HG02884 (cell line): ENCODE measurements around the gene ZNF219.
A peak's percentile ranks its signal among the peaks of the same experiment; 100 is the strongest.

Source experiments
- ATAC-seq: cut with Tn5 transposase; IDR thresholded peaks from one replicate; pipeline ENCODE4 v1.9.1; 2021; ENCODE audit warnings: mild to moderate bottlenecking, moderate library complexity; ENCODE audit not compliant: unreplicated experiment

ZNF219 gene

DNA sequence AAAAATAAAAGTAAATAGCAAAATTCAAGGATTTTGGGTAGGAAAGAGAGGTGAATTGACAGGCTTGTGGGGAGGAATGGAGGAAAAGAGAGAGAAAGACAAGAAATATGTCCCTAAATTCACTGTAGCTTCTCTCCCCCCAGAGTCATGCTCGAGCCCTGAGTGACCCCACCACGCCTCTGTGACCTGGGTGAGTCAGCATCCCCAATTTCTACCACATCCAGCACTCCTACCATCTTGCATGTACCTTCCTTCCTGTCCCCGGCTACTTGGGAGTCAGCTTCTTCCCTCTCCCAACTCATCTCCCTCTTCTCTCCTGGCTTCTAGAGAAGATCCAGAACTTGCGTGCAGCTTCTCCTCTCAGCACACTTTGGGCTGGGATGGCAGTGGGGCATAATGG is 9.8 kb downstream of the ZNF219 start:
- ATAC-seq: no peak

DNA sequence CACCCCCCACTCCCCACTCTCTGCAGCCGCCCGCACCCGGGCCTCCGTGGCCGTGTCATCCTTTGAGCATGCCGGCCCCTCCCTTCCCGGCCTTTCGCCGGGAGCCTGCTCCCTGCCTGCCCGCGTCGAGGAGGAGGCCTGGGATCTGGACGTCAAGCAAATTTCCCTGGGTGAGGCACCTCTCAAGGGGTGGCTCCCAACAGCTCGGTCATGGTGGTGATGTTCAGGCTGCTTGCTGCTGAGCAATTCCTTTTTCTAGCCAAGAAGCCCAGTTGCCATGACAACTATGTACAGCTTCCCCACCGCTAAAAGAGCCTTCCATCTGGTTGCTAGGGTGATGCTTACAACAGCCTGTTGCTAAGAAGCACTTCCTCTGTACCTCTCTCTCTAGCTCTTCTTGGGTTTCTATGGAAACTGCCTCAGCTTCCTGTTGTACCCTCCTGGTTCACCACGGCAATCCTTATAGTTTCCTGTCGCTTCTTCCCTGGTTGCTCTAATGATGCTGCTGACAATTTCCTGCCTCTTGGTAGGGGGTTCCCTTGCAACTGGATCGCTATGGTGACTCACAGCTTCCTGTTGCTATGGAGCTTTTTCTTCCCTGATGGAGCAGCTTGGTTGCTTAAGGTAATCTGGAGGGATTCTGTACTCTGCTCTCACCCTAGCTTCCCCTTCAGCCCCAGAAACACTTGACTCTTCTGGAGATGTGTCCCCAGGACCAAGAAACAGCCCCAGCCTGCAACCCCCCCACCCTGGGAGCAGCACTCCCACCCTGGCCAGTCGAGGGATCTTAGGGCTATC is 11.0 kb downstream of the ZNF219 start:
- peak; percentile 51 for ATAC-seq

DNA sequence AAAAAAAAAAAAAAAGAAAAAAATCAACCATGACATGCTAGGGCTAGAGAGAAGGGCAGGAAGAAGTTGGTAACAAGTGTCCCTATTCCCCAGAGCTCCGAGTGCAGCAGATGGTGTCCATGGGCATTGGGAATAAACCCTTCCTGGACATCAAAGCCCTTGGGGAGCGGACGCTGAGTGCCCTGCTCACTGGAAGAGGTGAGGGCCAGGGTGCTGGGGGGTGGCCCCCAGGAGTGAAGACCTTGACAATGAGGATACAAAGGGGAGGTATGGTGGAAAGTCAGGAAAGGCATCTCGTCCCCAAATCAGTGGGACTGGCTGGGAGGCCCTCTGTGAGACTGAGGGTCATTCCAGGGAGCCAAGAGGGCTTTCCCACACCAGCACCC is 11.6 kb downstream of the ZNF219 start:
- no peak for ATAC-seq

DNA sequence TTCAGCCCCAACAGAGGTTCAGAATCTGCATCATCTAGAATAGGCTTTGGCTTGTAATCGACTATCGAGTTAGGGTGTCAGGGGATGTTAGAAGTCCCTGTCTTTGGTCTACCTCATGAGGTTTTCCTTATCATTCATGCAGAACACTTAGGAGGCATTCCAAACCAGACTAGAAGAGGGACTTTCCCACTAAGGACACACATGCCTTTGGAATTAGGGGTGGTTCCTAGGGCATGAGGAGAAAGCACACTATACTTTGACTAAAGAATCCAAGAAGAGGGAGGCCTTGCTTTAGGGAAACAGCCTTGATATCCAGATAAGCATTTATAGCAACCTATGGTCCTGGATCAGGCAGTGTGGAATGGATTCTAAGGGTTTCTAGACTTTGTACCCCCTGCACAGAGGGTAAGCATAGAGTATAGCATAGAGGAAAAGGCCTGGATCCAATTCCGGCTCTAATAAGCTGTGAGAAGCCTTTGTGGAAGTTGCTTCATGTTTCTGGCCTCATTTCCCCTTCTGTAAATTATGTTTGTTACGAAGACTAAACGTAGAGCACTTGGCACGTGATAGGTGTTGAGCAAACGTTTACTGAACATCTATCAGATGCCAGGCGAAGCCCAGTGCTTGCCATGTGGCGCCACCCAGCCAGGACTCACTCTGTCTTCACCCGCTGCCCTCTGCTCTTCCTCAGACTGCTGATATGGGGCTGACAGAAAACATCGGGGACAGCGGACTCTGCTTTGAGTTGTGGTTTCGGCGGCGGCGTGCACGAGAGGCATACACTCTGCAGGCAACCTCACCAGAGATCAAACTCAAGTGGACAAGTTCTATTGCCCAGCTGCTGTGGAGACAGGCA is 13.2 kb downstream of the ZNF219 start:
- ATAC-seq: no peak

DNA sequence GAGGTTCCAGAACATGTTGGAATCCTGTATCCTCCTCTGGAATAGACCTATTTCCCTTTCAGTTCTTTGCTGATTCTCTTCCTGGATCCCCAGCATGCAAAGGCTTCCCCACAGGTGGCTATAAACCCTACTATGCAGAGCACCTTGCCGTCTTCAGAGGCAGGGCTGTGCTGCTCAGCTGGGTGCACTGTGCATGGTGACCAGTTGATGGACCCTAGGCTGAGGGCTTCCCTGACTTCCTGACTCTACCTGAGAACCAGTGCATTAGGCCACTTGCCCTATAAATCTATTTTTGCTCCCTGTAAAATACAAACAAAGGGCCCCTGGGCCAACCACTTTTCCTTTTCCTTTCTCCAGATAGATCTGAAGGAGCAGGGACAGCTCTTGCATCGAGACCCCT is 14.1 kb downstream of the ZNF219 start:
- no peak for ATAC-seq

DNA sequence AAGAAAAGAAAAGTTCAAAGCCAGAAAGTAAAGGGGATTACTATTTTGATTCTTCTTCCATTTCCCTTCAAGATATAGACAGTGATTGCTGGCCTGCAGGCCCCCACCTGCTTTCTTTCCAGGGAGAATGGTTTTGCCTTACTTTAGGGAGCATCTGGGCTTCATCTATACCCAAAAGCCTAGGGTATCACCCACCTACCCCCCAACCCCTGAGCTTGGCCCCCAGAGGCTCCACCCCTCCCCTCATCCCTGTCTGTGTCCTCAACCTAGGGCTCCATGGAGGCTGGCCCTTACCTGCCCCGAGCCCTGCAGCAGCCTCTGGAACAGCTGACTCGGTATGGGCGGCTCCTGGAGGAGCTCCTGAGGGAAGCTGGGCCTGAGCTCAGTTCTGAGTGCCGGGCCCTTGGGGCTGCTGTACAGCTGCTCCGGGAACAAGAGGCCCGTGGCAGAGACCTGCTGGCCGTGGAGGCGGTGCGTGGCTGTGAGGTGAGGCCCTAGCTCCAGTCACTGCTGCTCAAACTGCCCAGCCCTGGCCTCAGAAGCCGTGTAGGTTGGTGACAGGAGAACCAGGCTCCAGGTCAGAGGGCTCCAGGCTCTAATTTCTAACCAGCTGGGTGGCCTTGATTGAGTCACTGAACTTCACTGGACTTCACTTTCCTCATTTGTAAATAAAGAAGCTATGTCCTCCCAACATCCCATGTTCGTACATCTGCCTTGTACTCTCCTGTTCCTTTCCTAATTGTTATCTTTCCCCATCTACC is 14.7 kb downstream of the ZNF219 start:
- no peak for ATAC-seq

DNA sequence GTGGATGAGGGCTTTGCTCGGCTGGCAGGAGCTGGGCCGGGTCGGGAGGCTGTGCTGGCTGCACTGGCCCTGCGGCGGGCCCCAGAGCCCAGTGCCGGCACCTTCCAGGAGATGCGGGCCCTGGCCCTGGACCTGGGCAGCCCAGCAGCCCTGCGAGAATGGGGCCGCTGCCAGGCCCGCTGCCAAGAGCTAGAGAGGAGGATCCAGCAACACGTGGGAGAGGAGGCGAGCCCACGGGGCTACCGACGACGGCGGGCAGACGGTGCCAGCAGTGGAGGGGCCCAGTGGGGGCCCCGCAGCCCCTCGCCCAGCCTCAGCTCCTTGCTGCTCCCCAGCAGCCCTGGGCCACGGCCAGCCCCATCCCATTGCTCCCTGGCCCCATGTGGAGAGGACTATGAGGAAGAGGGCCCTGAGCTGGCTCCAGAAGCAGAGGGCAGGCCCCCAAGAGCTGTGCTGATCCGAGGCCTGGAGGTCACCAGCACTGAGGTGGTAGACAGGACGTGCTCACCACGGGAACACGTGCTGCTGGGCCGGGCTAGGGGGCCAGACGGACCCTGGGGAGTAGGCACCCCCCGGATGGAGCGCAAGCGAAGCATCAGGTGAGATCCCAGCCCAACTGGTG is 16.8 kb downstream of the ZNF219 start:
- no peak for ATAC-seq

DNA sequence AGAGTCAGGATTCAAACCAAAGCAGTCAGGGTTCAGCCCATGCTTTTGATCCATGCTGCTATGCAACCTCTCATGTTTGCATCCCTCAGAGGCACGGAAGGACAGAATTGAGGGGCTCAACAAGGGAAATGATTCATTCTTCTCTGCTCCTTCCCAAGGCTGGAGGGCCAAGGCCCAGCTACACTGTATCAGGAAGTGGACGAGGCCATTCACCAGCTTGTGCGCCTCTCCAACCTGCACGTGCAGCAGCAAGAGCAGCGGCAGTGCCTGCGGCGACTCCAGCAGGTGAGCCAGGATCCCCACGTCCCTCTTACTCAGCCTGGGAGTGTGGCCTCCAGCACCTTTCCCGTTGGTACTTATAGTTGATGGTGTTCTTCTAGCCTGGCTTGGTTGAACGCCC is 19.7 kb downstream of the ZNF219 start:
- ATAC-seq: no peak

DNA sequence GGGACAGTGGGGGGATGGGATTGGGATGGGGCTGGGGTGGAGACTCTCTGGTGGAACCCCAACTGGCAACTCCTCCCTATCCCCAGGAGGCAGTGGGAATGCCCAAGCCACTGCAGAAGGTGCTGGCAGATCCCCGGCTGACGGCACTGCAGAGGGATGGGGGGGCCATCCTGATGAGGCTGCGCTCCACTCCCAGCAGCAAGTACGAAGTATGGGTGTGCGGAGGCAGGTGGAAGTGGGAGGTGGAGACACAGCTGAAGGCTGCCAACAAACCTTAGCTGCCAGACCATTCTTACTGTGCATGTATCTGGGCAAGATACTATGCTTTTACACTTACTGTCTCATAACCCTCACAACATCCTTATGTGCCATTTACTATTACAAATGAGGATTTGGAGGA is 20.2 kb downstream of the ZNF219 start:
- ATAC-seq: no peak

DNA sequence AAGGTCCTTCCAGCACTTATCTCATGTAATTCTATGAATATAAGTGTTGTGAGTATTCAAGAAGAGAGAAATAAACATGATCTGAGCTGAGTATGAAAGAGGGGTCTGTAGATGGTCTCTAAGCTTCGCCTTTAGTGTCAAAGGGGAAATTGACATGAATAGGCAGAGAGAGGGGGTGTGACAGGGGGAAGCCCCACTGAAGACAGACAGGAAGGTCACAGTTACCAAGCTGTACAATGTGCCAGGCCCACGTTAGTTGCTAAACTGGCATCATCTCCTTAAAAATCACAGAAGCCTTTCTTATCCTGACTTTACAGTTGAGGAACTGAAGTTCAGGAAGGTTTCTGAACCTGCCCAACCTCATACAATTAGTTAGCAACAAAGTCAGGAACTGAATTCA is 20.8 kb downstream of the ZNF219 start:
- no peak for ATAC-seq

DNA sequence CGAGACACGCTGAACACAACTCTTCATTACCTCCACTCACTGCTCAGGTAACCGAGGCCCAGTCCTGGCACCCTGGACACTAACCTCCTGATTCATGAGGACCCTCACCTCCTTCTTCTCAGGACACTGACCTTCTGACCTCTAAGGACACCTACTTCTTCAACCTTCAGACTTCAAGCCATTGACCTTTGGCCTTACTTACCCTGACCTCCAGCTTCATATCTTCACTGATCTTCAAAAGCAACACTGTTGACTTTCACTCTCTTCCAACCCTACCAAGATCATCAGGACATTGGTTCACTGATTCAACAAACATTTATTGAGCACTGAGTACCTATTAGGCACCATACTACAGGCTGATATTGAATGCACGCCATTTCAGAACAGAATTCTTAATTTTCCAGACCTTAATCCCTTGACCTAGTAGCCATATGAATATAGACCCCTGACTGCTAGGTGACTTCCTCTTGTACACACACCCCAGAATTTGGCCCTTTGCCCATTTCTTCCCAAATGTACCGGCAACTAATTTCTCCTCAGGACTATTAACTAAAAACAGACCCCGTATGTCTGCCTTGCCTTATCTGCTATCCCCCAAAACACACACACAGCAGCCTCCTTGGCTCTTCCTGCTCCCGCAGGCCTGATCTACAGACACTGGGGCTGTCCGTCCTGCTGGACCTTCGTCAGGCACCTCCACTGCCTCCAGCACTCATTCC is 22.6 kb downstream of the ZNF219 start:
- no peak for ATAC-seq

DNA sequence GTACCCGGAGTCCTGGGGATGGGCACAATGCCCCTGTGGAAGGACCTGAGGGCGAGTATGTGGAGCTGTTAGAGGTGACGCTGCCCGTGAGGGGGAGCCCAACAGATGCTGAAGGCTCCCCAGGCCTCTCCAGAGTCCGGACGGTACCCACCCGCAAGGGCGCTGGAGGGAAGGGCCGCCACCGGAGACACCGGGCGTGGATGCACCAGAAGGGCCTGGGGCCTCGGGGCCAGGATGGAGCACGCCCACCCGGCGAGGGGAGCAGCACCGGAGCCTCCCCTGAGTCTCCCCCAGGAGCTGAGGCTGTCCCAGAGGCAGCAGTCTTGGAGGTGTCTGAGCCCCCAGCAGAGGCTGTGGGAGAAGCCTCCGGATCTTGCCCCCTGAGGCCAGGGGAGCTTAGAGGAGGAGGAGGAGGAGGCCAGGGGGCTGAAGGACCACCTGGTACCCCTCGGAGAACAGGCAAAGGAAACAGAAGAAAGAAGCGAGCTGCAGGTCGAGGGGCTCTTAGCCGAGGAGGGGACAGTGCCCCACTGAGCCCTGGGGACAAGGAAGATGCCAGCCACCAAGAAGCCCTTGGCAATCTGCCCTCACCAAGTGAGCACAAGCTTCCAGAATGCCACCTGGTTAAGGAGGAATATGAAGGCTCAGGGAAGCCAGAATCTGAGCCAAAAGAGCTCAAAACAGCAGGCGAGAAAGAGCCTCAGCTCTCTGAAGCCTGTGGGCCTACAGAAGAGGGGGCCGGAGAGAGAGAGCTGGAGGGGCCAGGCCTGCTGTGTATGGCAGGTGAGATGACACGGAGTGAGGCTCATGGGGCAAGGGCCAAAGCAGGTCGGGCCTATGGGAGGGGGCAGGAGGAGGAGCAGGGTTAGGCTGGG is 23.8 kb downstream of the ZNF219 start:
- no peak for ATAC-seq

DNA sequence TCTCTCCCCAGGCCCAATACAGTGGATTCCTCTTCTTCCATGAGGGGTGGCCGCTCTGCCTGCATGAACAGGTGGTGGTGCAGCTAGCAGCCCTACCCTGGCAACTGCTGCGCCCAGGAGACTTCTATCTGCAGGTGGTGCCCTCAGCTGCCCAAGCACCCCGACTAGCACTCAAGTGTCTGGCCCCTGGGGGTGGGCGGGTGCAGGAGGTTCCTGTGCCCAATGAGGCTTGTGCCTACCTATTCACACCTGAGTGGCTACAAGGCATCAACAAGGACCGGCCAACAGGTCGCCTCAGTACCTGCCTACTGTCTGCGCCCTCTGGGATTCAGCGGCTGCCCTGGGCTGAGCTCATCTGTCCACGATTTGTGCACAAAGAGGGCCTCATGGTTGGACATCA is 24.5 kb downstream of the ZNF219 start:
- no peak for ATAC-seq

DNA sequence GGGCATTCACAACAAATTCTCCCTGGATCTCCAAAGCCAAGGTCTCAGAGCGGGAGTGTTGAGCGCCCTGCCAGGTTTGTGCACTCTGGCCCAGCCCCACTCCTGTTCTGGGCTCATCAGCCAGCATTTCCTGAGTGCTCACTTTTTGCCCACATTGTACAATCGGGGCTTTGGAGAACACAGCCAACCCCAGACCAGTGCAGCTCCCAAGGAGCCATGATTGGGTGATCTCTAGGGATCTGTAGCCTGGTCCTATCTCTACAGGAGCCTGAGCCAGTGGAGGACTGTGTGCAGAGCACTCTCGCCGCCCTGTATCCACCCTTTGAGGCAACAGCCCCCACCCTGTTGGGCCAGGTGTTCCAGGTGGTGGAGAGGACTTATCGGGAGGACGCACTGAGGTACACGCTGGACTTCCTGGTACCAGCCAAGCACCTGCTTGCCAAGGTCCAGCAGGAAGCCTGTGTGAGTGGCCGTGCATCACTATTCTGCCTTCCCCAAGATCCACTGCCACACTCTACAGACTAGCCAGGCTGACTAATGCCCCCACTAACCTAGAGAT is 25.6 kb downstream of the ZNF219 start:
- no peak for ATAC-seq

DNA sequence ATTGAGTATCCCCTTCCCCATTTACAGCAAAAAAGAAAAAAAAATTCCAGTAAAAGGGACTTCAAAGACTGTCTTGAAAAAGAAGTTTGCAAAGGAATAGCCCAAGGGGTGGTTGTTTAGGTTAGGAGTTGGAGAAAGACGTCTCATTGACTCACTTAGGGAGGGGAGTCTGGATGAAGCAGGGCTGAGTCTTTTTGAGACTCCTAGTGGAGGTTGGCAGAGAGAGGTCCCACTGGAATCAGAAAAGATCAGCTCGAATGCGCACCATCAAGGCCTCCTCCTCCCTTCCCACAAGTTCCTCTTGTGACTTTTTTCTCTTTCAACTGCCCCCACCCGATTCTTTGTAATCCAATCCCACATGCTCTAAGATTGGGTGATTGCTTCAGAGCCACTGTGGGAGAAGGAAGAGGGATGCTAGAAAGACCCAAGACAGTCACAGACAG is 26.4 kb downstream of the ZNF219 start:
- ATAC-seq: no peak

DNA sequence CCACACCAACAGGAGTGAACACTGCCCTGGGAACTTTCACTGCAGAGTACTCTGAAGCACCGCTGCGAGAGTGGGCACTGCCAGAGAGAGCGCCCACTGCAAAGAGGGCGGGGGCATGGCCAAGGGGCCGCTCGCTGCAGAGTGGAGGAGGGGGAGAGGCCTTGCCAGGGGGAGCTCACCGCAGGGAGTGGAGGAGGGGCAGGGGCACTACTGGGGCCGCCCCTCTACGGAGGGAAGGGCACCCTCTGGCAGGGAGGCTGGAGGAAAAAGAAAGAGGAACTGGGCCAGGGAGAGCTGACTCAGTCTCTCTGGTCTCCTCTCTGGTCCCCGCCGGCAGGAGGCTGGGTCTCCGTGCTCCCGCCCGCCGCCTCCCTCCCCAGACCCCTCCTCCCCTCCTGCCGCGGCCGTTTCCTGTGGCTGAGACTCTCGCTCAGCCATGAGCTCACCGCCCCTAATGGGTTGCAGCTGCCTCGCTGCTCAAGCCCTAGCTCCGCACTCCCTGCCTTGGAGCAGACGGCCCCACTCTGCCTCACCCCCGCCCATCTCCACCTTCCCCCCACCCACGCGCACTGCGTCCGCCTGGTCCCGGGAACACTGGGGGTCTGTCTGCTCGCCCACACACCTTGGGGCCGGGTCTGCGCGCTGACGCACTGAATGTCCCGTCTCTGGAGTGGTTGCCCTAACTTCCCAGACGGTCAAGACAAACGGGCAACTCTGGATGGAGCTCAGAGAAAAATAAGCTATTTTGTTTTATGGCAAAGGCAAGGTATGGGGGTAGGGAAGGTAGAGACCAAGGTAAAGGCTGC is 27.0 kb downstream of the ZNF219 start:
- peak; percentile 58 for ATAC-seq

DNA sequence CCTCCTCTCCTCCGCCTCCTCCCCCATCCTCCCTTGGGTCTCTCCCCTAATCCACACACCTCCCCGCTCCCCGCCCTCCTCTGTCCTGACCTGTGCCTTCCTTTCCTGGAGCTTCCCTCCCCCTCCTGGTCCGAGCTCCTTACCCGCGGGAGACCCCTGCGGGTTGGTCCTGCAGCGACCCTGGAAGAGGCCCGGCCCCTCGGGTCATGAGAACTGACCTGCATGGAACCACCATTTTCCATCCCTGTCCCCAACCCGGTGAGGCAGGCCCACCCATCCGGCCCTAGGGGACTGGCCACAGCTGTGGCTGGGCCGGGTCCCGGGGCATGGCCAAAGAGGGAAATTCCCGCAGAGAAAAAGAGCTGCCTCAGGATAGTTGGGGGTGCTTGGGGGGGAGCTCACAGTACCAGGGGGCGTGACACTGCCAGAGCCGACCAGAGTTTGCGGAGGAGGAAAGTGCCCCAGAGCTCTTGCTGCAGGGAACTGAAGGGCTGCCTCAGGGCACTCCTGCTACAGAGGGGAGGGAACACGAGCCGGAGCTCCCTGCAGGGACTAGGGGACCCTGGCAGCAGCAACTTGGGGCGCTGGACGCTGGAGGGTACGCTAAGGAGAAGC is 27.7 kb downstream of the ZNF219 start:
- ATAC-seq: no peak

DNA sequence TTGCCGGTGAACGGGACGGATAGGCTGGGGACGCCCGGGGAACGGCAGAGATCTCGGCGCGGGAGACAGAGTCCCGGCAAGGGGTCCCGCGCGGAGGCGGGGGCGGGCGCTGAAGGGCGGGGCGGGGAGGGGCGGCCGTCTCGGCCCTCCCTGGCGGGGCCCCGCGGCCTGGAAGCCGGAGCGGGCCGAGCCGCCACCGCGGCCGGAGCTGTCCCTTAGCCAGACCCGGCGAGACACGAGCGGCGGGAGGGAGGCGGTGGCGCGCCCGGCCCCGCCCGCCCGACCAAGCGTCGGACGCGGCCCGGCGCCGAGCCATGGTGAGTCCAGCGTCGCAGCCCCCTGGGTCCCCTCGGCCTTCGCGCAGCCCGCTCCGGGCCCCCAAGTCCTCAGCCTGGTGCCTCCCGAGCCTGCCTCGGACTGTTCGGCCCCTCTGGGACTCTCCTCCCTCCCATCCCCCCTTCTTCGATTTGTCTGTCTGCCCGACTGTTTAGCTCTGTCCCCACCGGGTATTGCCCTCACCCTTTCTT is 28.3 kb downstream of the ZNF219 start, which contains the start of gene ARHGEF40:
TSS of gene ARHGEF40 (plus strand) at position 222 of the 527 bp plus-strand sequence. CDS start at position 315, 93 bp downstream.
- no peak for ATAC-seq
